Vagina (tissue), 2 donors: ENCODE measurements around the gene MCTP2.

Source experiments
- POLR2A ChIP-seq, 2 donors: fragments of 450-650 bp; IDR thresholded peaks; one replicate each; pipeline ENCODE4 v1.6.1; 2017; ENCODE audit warnings: antibody characterized with exemption in 2 of 2, mild to moderate bottlenecking in 2 of 2, moderate library complexity in 2 of 2
- POLR2AphosphoS5 ChIP-seq, 2 donors: sonication (generic); formaldehyde crosslinking; IDR thresholded peaks; one replicate each; pipeline ENCODE4 v1.9.0; 2017; ENCODE audit warnings: antibody characterized with exemption in 2 of 2, mild to moderate bottlenecking in 2 of 2, low read depth in 1 of 2; ENCODE audit not compliant: insufficient read depth in 1 of 2
- TF ChIP-seq, protein P1 (sequence below), 3 experiments: fragments of 450-650 bp in 2 of 3; fragments of 200-600 bp in 1 of 3; sonication (generic) in 1 of 3; IDR thresholded peaks; one replicate each; pipeline ENCODE4 v1.5.1; 2017 to 2019; ENCODE audit warnings: antibody characterized with exemption in 3 of 3, mild to moderate bottlenecking in 2 of 3, moderate library complexity in 2 of 3

DNA sequence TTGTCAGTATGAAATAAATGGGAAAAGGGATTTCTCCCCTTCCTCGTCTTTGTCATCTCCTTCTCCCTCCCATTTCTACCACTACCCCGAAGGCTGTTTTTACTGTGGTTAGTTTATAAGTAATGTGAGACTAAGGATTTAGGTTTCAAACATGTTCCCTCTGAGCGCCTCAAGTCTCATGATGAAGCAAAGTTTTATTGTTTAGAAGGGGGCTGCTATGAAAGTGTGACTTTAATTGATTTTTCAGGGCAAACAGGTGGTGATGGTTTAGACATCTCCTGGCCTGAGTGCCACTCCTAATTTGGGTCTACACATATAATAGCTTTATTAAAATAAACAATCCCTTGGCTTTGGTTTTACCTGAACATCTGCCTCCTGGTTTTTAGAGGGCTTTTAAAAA lies 185.5 kb downstream of the MCTP2 start:
- TF ChIP-seq, protein P1, sequence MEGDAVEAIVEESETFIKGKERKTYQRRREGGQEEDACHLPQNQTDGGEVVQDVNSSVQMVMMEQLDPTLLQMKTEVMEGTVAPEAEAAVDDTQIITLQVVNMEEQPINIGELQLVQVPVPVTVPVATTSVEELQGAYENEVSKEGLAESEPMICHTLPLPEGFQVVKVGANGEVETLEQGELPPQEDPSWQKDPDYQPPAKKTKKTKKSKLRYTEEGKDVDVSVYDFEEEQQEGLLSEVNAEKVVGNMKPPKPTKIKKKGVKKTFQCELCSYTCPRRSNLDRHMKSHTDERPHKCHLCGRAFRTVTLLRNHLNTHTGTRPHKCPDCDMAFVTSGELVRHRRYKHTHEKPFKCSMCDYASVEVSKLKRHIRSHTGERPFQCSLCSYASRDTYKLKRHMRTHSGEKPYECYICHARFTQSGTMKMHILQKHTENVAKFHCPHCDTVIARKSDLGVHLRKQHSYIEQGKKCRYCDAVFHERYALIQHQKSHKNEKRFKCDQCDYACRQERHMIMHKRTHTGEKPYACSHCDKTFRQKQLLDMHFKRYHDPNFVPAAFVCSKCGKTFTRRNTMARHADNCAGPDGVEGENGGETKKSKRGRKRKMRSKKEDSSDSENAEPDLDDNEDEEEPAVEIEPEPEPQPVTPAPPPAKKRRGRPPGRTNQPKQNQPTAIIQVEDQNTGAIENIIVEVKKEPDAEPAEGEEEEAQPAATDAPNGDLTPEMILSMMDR (IDR thresholded peaks at IDR 0.05): no peak
- TF ChIP-seq POLR2AphosphoS5 (IDR thresholded peaks at IDR 0.05; ENCODE audit: insufficient read depth in 1 of 2, low read depth in 1 of 2) (no peak), POLR2A (IDR thresholded peaks at IDR 0.05) (no peak)
